Measurements from ENCODE around the gene MTHFD1. TPM values are rescaled to one million over a fixed set of nuclear protein-coding genes. Genes with fewer than 3 reads are reported as not detected.

MTHFD1 gene
- total and polyA plus RNA-seq, 2 donors from 2014 or later = 73.0 to 76.1 TPM

DNA sequence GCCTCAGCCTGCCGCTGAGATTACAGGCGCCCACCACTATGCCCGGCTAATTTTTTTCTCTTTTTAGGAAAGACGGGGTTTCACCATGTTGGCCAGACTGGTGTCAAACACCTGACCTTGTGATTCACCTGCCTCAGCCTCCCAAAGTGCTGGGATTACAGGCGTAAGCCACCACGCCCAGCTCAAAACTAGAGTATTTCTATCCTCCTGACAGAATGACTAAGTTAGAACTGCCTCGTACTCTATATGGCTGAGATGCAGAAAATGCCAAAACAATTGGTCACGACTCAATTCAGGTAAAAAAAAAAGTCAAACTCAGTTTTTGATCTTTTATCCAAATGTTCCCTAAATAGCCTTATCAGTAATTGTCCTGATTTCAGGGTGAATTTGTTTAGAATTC, 88.3 kb downstream of the MTHFD1 start:
- no peak overlapping the region for H3K9ac ChIP-seq (ENCODE audit: low read length in 3 of 3)
- TF ChIP-seq, protein P1, sequence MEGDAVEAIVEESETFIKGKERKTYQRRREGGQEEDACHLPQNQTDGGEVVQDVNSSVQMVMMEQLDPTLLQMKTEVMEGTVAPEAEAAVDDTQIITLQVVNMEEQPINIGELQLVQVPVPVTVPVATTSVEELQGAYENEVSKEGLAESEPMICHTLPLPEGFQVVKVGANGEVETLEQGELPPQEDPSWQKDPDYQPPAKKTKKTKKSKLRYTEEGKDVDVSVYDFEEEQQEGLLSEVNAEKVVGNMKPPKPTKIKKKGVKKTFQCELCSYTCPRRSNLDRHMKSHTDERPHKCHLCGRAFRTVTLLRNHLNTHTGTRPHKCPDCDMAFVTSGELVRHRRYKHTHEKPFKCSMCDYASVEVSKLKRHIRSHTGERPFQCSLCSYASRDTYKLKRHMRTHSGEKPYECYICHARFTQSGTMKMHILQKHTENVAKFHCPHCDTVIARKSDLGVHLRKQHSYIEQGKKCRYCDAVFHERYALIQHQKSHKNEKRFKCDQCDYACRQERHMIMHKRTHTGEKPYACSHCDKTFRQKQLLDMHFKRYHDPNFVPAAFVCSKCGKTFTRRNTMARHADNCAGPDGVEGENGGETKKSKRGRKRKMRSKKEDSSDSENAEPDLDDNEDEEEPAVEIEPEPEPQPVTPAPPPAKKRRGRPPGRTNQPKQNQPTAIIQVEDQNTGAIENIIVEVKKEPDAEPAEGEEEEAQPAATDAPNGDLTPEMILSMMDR (IDR thresholded peaks at IDR 0.05; ENCODE audit: borderline replicate concordance, extremely low read depth, insufficient read depth) = no peak
- intact Hi-C loops (cut with DNase I) = no loop called here
- no peak overlapping the region for H3K4me3 ChIP-seq (ENCODE audit: low read length in 3 of 3)
- no peak for DNase-seq
- no peak overlapping the region for H3K27ac ChIP-seq (ENCODE audit: low read depth in 2 of 2, low read length in 2 of 2)
- H3K27me3 ChIP-seq (ENCODE audit: control insufficient read depth, insufficient read depth, low read length) = no peaks in the 10 kb centered on the region
- H3K36me3 ChIP-seq (ENCODE audit: control insufficient read depth in 2 of 3, insufficient read depth in 3 of 3, low read length in 3 of 3) = no peaks in the 10 kb centered on the region
- H3K4me1 ChIP-seq (ENCODE audit: control insufficient read depth in 2 of 3, insufficient read depth in 2 of 3, low read depth in 1 of 3, low read length in 3 of 3) = no peaks in the 10 kb centered on the region
- FAIRE-seq = no peak
- no peaks in the 10 kb centered on the region for H3K9me3 ChIP-seq (ENCODE audit: control insufficient read depth in 2 of 3, insufficient read depth in 1 of 3, low read length in 3 of 3)

DNA sequence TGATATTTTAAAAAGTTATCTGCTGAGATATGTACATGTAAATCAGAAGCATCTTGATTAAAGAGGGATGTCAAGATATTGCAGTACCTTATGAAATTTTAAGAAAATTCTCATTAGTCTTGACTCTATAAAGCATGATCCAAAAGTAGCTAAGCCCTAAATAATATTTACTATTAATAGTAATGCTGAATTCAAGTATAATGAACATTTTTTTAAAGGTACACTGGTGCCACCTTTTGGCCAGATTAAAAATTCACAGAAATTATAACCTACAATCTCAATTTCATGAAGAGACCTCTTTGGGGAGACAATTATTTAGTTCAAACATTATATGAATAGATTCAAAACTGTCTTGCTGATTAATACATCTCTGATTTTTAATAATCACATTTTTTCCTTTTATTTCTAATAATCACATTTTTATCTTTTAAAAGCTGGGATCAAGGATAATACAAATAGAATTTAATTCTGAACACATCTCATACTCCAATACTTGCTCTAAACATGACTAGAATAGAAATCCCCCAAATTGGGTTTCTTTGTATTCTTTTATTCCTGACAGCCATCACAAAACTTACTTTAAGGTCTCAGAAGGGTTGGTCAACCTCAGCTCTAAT, 90.6 kb downstream of the MTHFD1 start:
- no peaks in the 10 kb centered on the region for H3K27me3 ChIP-seq (ENCODE audit: control insufficient read depth, insufficient read depth, low read length)
- H3K9ac ChIP-seq (ENCODE audit: low read length in 3 of 3) = no peak overlapping the region
- H3K4me1 ChIP-seq (ENCODE audit: control insufficient read depth in 2 of 3, insufficient read depth in 2 of 3, low read depth in 1 of 3, low read length in 3 of 3) = no peaks in the 10 kb centered on the region
- no peaks in the 10 kb centered on the region for H3K36me3 ChIP-seq (ENCODE audit: control insufficient read depth in 2 of 3, insufficient read depth in 3 of 3, low read length in 3 of 3)
- DNase-seq (peak in 2 of 5 donors; percentile 30 to 54), FAIRE-seq (peak; percentile 98)
- TF ChIP-seq, protein P1 (IDR thresholded peaks at IDR 0.05; ENCODE audit: borderline replicate concordance, extremely low read depth, insufficient read depth) = peak; percentile 29
- no peak overlapping the region for H3K4me3 ChIP-seq (ENCODE audit: low read length in 3 of 3)
- H3K9me3 ChIP-seq (ENCODE audit: control insufficient read depth in 2 of 3, insufficient read depth in 1 of 3, low read length in 3 of 3) = no peaks in the 10 kb centered on the region
- no peak overlapping the region for H3K27ac ChIP-seq (ENCODE audit: low read depth in 2 of 2, low read length in 2 of 2)
- intact Hi-C loops (cut with DNase I) = no loop called here

DNA sequence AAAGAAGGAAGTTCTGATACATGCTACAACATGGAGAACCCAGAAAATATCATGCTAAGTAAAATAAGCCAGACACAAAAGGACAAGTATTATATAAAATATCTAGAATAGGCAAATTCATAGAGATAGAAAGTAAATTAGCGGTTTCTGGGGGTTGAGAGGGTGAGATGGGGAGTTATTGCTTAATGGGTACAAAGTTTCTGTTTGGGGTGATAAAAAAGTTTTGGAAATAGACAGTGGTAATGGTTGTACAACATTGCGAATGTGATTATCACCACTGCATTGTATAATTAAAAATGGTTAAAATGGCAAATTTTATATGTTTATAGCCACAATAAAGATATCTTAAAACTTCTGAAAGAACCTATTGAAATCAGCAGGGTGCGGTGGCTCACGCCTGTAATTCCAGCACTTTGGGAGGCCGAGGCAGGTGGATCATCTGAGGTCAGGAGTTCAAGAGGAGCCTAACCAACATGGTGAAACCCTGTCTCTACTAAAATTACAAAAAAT, 100.5 kb downstream of the MTHFD1 start:
- H3K27me3 ChIP-seq (ENCODE audit: control insufficient read depth, insufficient read depth, low read length) = no peaks in the 10 kb centered on the region
- intact Hi-C loops (cut with DNase I) = no loop called here
- H3K4me1 ChIP-seq (ENCODE audit: control insufficient read depth in 2 of 3, insufficient read depth in 2 of 3, low read depth in 1 of 3, low read length in 3 of 3) = no peaks in the 10 kb centered on the region
- peaks cover 0 to 11% (median 9%) of the 10 kb centered on the region in 3 donors for H3K36me3 ChIP-seq (ENCODE audit: control insufficient read depth in 2 of 3, insufficient read depth in 3 of 3, low read length in 3 of 3)
- H3K9me3 ChIP-seq (ENCODE audit: control insufficient read depth in 2 of 3, insufficient read depth in 1 of 3, low read length in 3 of 3) = no peaks in the 10 kb centered on the region
- H3K27ac ChIP-seq (ENCODE audit: low read depth in 2 of 2, low read length in 2 of 2) = no peak overlapping the region
- TF ChIP-seq, protein P1 (IDR thresholded peaks at IDR 0.05; ENCODE audit: borderline replicate concordance, extremely low read depth, insufficient read depth) = no peak
- FAIRE-seq (no peak), DNase-seq (no peak)
- no peak overlapping the region for H3K9ac ChIP-seq (ENCODE audit: low read length in 3 of 3)
- no peak overlapping the region for H3K4me3 ChIP-seq (ENCODE audit: low read length in 3 of 3)
